HepG2 (cell line): ENCODE data around the gene CISD3. TPM values are rescaled to one million over a fixed set of nuclear protein-coding genes. Genes with fewer than 3 reads are reported as not detected.

Experiments
- ATAC-seq: fragments of 200-7000 bp; cut with Tn5 transposase; 3 replicates; pipeline ENCODE4 v1.9.1; 2020; ENCODE audit warnings: mild to moderate bottlenecking, moderate library complexity
- BruUV-seq: library from RNA; stranded (reverse); fragments of 400-500 nt; replicated peaks from 2 replicates; lab custom pipeline; 2021; lab: Mats Ljungman, UMichigan
- CTCF ChIA-PET: fragments of 300-600 bp; formaldehyde crosslinking; extraction: SDS; loops from one replicate; lab custom pipeline; 2021; ENCODE audit warnings: low total read pairs, inconsistent platforms, low intra/inter-chr PET ratio; lab: Yijun Ruan, JAX
- POLR2A ChIA-PET: fragments of 350-600 bp; sonication (Branson Sonifier 250); formaldehyde crosslinking; loops from one replicate; lab custom pipeline; 2020; ENCODE audit warnings: antibody characterized with exemption, inconsistent platforms; lab: Yijun Ruan, JAX
- DNase-seq: peaks from one replicate; pipeline ENCODE4 v3.0.0-alpha.2; 2015; ENCODE audit warnings: low spot score
- FAIRE-seq: peaks from 3 replicates; lab custom pipeline; 2011; peaks lifted over from hg19 to GRCh38; lab: Jason Lieb, UNC
- H2AFZ ChIP-seq: one replicate; pipeline ENCODE4 v1.6.1; 2011; ENCODE audit warnings: low read length, inconsistent platforms
- H3K27ac ChIP-seq: fragments of 300-600 bp; 3 replicates; pipeline ENCODE4 v1.8.0; 2011; ENCODE audit warnings: mixed run types, mild to moderate bottlenecking, mixed read lengths, low read length, inconsistent platforms; ENCODE audit not compliant: insufficient read depth; ENCODE audit errors: extremely low read length
- H3K27me3 ChIP-seq, 2 experiments: fragments of 200-600 bp in 1 of 2; 2 replicates in 1 of 2; 3 replicates in 1 of 2; pipeline versions ENCODE4 v1.6.0 to v1.8.0; 2011; ENCODE audit warnings: low read length in 2 of 2, mild to moderate bottlenecking in 2 of 2, moderate library complexity in 2 of 2, inconsistent platforms in 1 of 2; ENCODE audit not compliant: insufficient read depth in 2 of 2, control insufficient read depth in 1 of 2
- H3K36me3 ChIP-seq, 2 experiments: fragments of 200-600 bp in 1 of 2; replicated peaks in 1 of 2; 2 replicates in 1 of 2; 3 replicates in 1 of 2; pipeline versions ENCODE4 v1.5.1 to v1.8.0; 2011; ENCODE audit warnings: low read length in 2 of 2, inconsistent platforms in 1 of 2; ENCODE audit not compliant: insufficient read depth in 2 of 2, control insufficient read depth in 1 of 2
- H3K4me1 ChIP-seq: 2 replicates; pipeline ENCODE4 v1.5.1; 2012; ENCODE audit warnings: low read length, inconsistent platforms; ENCODE audit not compliant: insufficient read depth
- H3K4me2 ChIP-seq: 2 replicates; pipeline ENCODE4 v1.6.0; 2011; ENCODE audit warnings: low read depth, low read length, inconsistent platforms
- H3K4me3 ChIP-seq, 3 experiments: fragments of 200-600 bp in 1 of 3; sonication (generic), shearing (Covaris generic) in 1 of 3; replicated peaks in 1 of 3; 2 replicates each; pipeline ENCODE4 v1.5.1; 2011 to 2016; ENCODE audit warnings: low read length in 3 of 3, inconsistent platforms in 2 of 3, low read depth in 2 of 3, mild to moderate bottlenecking in 2 of 3, control low read depth in 1 of 3, mixed read lengths in 1 of 3; ENCODE audit not compliant: insufficient read depth in 1 of 3
- H3K79me2 ChIP-seq: one replicate; pipeline ENCODE4 v1.6.1; 2011; ENCODE audit warnings: low read length, inconsistent platforms; ENCODE audit not compliant: insufficient read depth
- H3K9ac ChIP-seq: 2 replicates; pipeline ENCODE4 v1.6.0; 2011; ENCODE audit warnings: mild to moderate bottlenecking, low read depth, low read length, inconsistent platforms; ENCODE audit not compliant: insufficient read depth
- H3K9me3 ChIP-seq: 2 replicates; pipeline ENCODE4 v1.5.1; 2012; ENCODE audit warnings: mild to moderate bottlenecking, low read length
- H4K20me1 ChIP-seq: 2 replicates; pipeline ENCODE4 v1.6.0; 2011; ENCODE audit warnings: inconsistent platforms, mild to moderate bottlenecking, low read length, moderate library complexity; ENCODE audit not compliant: insufficient read depth
- DRAP1 ChIP-seq: IDR thresholded peaks from 2 replicates; pipeline ENCODE4 v1.6.1; 2016; ENCODE audit warnings: missing genetic modification reagents, missing compliant biosample characterization
- FOXA1 ChIP-seq, 2 experiments: fragments of 450-650 bp in 1 of 2; sonication (generic) in 1 of 2; formaldehyde crosslinking in 1 of 2; IDR thresholded peaks; 2 replicates each; pipeline versions ENCODE4 v1.4.0 to v1.6.1; 2016 to 2020; ENCODE audit warnings: missing genetic modification reagents in 1 of 2
- HOXA7 ChIP-seq: sonication (generic); formaldehyde crosslinking; IDR thresholded peaks from 2 replicates; pipeline ENCODE4 v1.8.1; 2022; ENCODE audit warnings: mild to moderate bottlenecking, missing genetic modification reagents, moderate library complexity
- NCOA2 ChIP-seq: sonication (generic); formaldehyde crosslinking; IDR thresholded peaks from 2 replicates; pipeline ENCODE4 v1.8.0; 2022; ENCODE audit warnings: inconsistent platforms
- NFATC3 ChIP-seq: sonication (generic); formaldehyde crosslinking; IDR thresholded peaks from 2 replicates; pipeline ENCODE4 v1.5.1; 2020; ENCODE audit warnings: mild to moderate bottlenecking, missing genetic modification reagents
- NR2F6 ChIP-seq, 2 experiments: IDR thresholded peaks; 2 replicates each; pipeline ENCODE4 v1.6.1; 2016; ENCODE audit warnings: antibody characterized with exemption in 1 of 2, mild to moderate bottlenecking in 1 of 2
- ZBTB33 ChIP-seq: sonication (generic); formaldehyde crosslinking; IDR thresholded peaks from 2 replicates; pipeline ENCODE4 v1.4.0; 2020; ENCODE audit warnings: missing genetic modification reagents
- ZFP41 ChIP-seq: sonication (generic); formaldehyde crosslinking; IDR thresholded peaks from 2 replicates; pipeline ENCODE4 v1.4.0; 2020; ENCODE audit warnings: mild to moderate bottlenecking, missing genetic modification reagents, borderline replicate concordance
- ZNF572 ChIP-seq: sonication (generic); formaldehyde crosslinking; IDR thresholded peaks from 2 replicates; pipeline ENCODE4 v1.5.1; 2020; ENCODE audit warnings: mild to moderate bottlenecking, missing genetic modification reagents
- ZSCAN12 ChIP-seq: sonication (generic); formaldehyde crosslinking; IDR thresholded peaks from 2 replicates; pipeline ENCODE4 v1.9.0; 2021; ENCODE audit warnings: mild to moderate bottlenecking, missing genetic modification reagents
- WGBS: methylation state at CpG from one replicate; pipeline ENCODE4 v1.1.6; 2017; ENCODE audit warnings: low lambda C conversion rate; 5-methylcytosine and 5-hydroxymethylcytosine counted together
- in situ Hi-C: cut with HindIII; loops from 2 replicates; pipeline ENCODE4 v1.10.0; 2017; ENCODE audit warnings: low pct_unique_long_range_greater_than_20kb; ENCODE audit not compliant: extremely low pct_ligation_motif_present
- intact Hi-C: fragments of 100-400 bp; cut with micrococcal nuclease; formaldehyde crosslinking; loops from one replicate; pipeline ENCODE4 v1.10.0; 2022; ENCODE audit not compliant: unreplicated experiment
- polyA plus RNA-seq, 8 experiments: library from polyadenylated mRNA; depleted of rRNA in 3 of 8; stranded (reverse) in 7 of 8; unstranded in 1 of 8; fragments of >200 nt; fragmentation: Illumina TruSeq in 4 of 8; extraction: Trizol in 4 of 8; gene quantifications; 2 replicates each; pipeline versions ENCODE4 v1.2.1 to v1.2.3, GENCODE V29; 2011 to 2016; ENCODE audit warnings: low read depth in 4 of 8, missing spikeins in 1 of 8, mixed read lengths in 1 of 8; ENCODE audit not compliant: insufficient read depth in 1 of 8
- total RNA-seq, 5 experiments: library from RNA; depleted of rRNA; stranded (reverse); fragments of >200 nt; fragmentation: Illumina TruSeq; extraction: Trizol; gene quantifications; 2 replicates each; pipeline ENCODE4 v1.2.3, GENCODE V29; 2016; ENCODE audit warnings: low read depth in 1 of 5
- TF ChIP-seq, protein P1 (sequence below): sonication (generic); formaldehyde crosslinking; IDR thresholded peaks from one replicate; pipeline ENCODE4 v1.5.1; 2020; ENCODE audit warnings: mild to moderate bottlenecking, missing genetic modification reagents; ENCODE audit errors: not compliant biosample characterization
- TF ChIP-seq, protein P2 (sequence below), 2 experiments: fragments of 450-650 bp in 1 of 2; sonication (generic) in 1 of 2; formaldehyde crosslinking; IDR thresholded peaks; 2 replicates each; pipeline versions ENCODE4 v1.5.0 to v1.8.0; 2020 to 2022; ENCODE audit warnings: mild to moderate bottlenecking in 1 of 2, missing genetic modification reagents in 1 of 2

Gene CISD3
- total and polyA plus RNA-seq, 2 of the 13 experiments (the other 11 are each of a cell fraction or from before 2014, with no cell fraction given), result 30.0 to 34.1 TPM

DNA sequence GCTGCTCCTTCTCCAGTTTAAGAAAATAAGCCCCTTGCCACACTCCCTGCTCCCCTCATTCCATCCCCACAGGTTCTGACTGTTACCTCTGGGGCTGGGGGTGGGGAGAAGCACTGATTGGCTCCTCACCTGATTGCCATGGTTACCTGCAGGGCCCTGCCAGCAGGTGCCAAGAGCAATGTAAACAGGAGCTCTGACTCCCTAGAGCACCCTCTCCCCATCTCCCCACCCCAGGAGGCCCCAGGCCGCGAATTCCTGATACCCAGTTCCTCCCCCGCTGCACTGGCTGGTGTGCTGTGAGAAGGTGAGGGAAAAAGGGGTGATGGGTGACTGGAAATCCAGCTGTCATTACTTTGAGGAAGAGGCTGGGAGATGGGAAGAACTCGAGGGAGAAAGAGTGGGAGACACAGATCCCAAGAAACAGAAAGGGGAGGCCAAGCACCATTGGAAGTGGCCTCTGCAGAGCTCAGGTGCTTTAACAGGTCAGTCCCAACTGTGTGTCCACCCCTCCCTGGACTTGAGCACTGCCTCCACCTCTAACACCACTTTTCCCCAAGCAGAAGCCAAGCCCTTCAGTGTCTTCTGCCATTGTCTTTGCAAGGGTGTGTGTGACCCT, 13.5 kb downstream of the CISD3 start:
- Histone ChIP-seq H3K4me2 (0 out of 2 replicates have a peak overlapping the region, but pooled peaks have one; percentile 7), H4K20me1 (peaks cover 30% of the 10 kb centered on the region), H3K27ac (no peak overlapping the region), H3K9ac (no peak overlapping the region), H2AFZ (no peak overlapping the region), H3K9me3 (no peaks in the 10 kb centered on the region), H3K27me3 (no peaks in the 10 kb centered on the region), H3K4me1 (peaks cover 57% of the 10 kb centered on the region), H3K79me2 (peaks cover 75% of the 10 kb centered on the region), H3K4me3 (no peak overlapping the region), H3K36me3 (peaks cover 17 to 35% of the 10 kb centered on the region in 2 experiments)
- no peak for FAIRE-seq
- CTCF ChIA-PET, result no interaction called here
- BruUV-seq, result no TSS peak
- POLR2A ChIA-PET, result interaction anchor here (3.8 kb wide), 2 partner anchors 9 to 12 kb away, joined by 27 to 39 read pairs; partner anchors contain the start of gene CISD3
- in situ Hi-C loops, result no loop called here
- no peak for DNase-seq
- intact Hi-C loops, result no loop called here
- ATAC-seq, result no peak
- 85% methylated on average over 4 of the region's 4 CpGs for WGBS
- TF ChIP-seq, protein P1, sequence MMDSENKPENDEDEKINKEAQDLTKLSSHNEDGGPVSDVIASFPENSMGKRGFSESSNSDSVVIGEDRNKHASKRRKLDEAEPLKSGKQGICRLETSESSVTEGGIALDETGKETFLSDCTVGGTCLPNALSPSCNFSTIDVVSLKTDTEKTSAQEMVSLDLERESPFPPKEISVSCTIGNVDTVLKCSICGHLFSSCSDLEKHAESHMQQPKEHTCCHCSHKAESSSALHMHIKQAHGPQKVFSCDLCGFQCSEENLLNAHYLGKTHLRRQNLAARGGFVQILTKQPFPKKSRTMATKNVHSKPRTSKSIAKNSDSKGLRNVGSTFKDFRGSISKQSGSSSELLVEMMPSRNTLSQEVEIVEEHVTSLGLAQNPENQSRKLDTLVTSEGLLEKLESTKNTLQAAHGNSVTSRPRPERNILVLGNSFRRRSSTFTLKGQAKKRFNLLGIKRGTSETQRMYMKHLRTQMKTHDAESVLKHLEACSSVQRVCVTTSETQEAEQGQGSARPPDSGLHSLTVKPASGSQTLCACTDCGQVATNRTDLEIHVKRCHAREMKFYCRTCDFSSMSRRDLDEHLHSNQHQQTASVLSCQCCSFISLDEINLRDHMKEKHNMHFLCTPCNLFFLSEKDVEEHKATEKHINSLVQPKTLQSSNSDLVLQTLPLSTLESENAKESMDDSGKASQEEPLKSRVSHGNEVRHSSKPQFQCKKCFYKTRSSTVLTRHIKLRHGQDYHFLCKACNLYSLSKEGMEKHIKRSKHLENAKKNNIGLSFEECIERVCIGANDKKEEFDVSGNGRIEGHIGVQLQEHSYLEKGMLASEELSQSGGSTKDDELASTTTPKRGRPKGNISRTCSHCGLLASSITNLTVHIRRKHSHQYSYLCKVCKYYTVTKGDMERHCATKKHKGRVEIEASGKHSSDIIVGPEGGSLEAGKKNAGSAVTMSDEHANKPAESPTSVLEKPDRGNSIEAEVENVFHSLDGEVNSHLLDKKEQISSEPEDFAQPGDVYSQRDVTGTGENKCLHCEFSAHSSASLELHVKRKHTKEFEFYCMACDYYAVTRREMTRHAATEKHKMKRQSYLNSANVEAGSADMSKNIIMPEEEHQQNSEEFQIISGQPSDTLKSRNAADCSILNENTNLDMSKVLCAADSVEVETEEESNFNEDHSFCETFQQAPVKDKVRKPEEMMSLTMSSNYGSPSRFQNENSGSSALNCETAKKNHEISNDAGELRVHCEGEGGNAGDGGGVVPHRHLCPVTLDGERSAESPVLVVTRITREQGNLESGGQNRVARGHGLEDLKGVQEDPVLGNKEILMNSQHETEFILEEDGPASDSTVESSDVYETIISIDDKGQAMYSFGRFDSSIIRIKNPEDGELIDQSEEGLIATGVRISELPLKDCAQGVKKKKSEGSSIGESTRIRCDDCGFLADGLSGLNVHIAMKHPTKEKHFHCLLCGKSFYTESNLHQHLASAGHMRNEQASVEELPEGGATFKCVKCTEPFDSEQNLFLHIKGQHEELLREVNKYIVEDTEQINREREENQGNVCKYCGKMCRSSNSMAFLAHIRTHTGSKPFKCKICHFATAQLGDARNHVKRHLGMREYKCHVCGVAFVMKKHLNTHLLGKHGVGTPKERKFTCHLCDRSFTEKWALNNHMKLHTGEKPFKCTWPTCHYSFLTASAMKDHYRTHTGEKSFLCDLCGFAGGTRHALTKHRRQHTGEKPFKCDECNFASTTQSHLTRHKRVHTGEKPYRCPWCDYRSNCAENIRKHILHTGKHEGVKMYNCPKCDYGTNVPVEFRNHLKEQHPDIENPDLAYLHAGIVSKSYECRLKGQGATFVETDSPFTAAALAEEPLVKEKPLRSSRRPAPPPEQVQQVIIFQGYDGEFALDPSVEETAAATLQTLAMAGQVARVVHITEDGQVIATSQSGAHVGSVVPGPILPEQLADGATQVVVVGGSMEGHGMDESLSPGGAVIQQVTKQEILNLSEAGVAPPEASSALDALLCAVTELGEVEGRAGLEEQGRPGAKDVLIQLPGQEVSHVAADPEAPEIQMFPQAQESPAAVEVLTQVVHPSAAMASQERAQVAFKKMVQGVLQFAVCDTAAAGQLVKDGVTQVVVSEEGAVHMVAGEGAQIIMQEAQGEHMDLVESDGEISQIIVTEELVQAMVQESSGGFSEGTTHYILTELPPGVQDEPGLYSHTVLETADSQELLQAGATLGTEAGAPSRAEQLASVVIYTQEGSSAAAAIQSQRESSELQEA (CRISPR knock-in tag), result no peak
- TF ChIP-seq, protein P2, sequence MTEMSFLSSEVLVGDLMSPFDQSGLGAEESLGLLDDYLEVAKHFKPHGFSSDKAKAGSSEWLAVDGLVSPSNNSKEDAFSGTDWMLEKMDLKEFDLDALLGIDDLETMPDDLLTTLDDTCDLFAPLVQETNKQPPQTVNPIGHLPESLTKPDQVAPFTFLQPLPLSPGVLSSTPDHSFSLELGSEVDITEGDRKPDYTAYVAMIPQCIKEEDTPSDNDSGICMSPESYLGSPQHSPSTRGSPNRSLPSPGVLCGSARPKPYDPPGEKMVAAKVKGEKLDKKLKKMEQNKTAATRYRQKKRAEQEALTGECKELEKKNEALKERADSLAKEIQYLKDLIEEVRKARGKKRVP (CRISPR knock-in tag; IDR thresholded peaks at IDR 0.05), result no peak
- TF ChIP-seq HOXA7 (CRISPR knock-in tag) (no peak), ZFP41 (CRISPR knock-in tag) (no peak), NCOA2 (CRISPR knock-in tag) (no peak), ZNF572 (CRISPR knock-in tag) (0 out of 2 replicates have a peak, but pooled peaks have one; percentile 59), ZSCAN12 (CRISPR knock-in tag) (no peak), ZBTB33 (peak; percentile 69; the same call in 1 of the 2 replicates), DRAP1 (CRISPR knock-in tag) (no peak), NFATC3 (CRISPR knock-in tag) (no peak), FOXA1 (IDR thresholded peaks at IDR 0.05) (no peak), FOXA1 (CRISPR knock-in tag; IDR thresholded peaks at IDR 0.05) (peak; percentile 51), NR2F6 (IDR thresholded peaks at IDR 0.05) (no peak), NR2F6 (CRISPR knock-in tag; IDR thresholded peaks at IDR 0.05) (no peak)
